Inflammatory macrophage (primary cell): ENCODE measurements around the gene GNAZ.

Source experiments
- DNase-seq, 2 donors: peaks; one replicate each; pipeline ENCODE4 v3.0.0-alpha.2; 2020 to 2022

Gene GNAZ

GRCh38 chr22:23065069-23065451 lies 5.3 kb upstream of the GNAZ start:
- no peak for DNase-seq

GRCh38 chr22:23065495-23066122 lies 4.7 kb upstream of the GNAZ start:
- no peak for DNase-seq

- no peak for DNase-seq
Measured at GRCh38 chr22:23066200-23067022, 3.9 kb upstream of the GNAZ start.

- no peak for DNase-seq
Measured at GRCh38 chr22:23067023-23067650, 3.2 kb upstream of the GNAZ start.

GRCh38 chr22:23067691-23068090 lies 2.6 kb upstream of the GNAZ start:
- no peak for DNase-seq

GRCh38 chr22:23068096-23068831 lies 2.1 kb upstream of the GNAZ start:
- DNase-seq, result no peak

- no peak for DNase-seq
Measured at GRCh38 chr22:23068832-23069385, 1.4 kb upstream of the GNAZ start.

GRCh38 chr22:23069502-23070357 lies 589 bp upstream of the GNAZ start:
- DNase-seq, result peak; percentile 85 to 92

GRCh38 chr22:23071230-23072076 lies 1.1 kb downstream of the GNAZ start:
- DNase-seq, result no peak

GRCh38 chr22:23072077-23072910 lies 2.0 kb downstream of the GNAZ start:
- no peak for DNase-seq

GRCh38 chr22:23072911-23073491 lies 2.7 kb downstream of the GNAZ start:
- DNase-seq, result no peak

- no peak for DNase-seq
Measured at GRCh38 chr22:23073526-23074229, 3.4 kb downstream of the GNAZ start.

- no peak for DNase-seq
Measured at GRCh38 chr22:23074451-23074850, 4.1 kb downstream of the GNAZ start.

- no peak for DNase-seq
Measured at GRCh38 chr22:23075050-23075449, 4.7 kb downstream of the GNAZ start.

- DNase-seq, result no peak
Measured at GRCh38 chr22:23075525-23076216, 5.4 kb downstream of the GNAZ start.

- DNase-seq, result no peak
Measured at GRCh38 chr22:23076896-23077572, 6.7 kb downstream of the GNAZ start.

- DNase-seq, result no peak
Measured at GRCh38 chr22:23077627-23078461, 7.5 kb downstream of the GNAZ start.
